Stimulated activated CD4-positive, alpha-beta T cell treated with anti-CD3 and anti-CD28 coated beads, Interleukin-12 subunit alpha, Interleukin-12 subunit beta, amount 100 ng/mL, for 24 hours (primary cell): Measurements from ENCODE around the gene CALY.
A peak's percentile ranks its signal among the peaks of the same experiment; 100 is the strongest.
"Not testable (repeated sequence)": the region's sequence is repeated elsewhere in the genome, so short reads cannot be mapped to it uniquely, and the experiment has no call there.

ENCODE experiments used
- DNase-seq, 2 experiments: peaks; one replicate each; pipeline ENCODE4 v3.0.0-alpha.2; 2020; ENCODE audit warnings: low read depth in 2 of 2

The CALY gene, protein sequence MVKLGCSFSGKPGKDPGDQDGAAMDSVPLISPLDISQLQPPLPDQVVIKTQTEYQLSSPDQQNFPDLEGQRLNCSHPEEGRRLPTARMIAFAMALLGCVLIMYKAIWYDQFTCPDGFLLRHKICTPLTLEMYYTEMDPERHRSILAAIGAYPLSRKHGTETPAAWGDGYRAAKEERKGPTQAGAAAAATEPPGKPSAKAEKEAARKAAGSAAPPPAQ

DNA sequence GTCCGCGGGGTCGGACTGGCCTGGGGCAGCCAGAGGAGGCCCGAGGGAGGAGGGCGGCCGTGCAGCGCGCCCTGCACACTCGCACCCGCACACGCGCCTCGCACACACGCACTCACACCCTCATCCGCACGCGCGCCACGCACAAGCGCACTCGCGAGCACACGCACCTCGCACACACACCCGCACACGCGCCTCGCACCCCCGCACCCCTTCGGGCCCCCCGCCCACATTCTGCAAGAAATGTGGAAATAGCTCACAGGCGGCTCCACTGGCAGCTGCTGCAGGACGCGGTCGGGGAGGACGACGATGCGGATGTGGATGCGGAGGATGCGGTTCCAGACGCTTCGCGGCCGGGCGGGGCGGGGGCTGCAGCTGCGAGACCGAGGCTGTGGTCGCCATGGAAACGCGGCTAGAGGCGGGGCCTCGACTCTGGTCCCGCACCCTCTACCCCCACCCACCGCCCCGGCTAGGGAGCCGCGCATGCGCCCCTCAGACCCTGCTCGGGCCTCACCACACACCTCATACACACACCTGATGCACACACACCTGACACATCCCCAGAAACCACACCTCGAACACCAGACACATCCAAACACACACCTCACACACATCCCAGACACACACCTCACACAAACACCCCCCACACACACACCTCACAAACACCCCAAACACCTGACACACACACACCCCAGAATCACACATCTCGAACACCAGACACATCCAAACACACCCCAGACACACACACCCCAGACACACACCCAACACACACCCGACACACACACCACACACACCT, at the start of gene CALY:
Gene CALY, minus strand, starts transcription at position 320 of the 793 bp plus-strand sequence. CDS start 7,907 bp downstream, outside the sequence.
- DNase-seq: peak; percentile 24 to 47

DNA sequence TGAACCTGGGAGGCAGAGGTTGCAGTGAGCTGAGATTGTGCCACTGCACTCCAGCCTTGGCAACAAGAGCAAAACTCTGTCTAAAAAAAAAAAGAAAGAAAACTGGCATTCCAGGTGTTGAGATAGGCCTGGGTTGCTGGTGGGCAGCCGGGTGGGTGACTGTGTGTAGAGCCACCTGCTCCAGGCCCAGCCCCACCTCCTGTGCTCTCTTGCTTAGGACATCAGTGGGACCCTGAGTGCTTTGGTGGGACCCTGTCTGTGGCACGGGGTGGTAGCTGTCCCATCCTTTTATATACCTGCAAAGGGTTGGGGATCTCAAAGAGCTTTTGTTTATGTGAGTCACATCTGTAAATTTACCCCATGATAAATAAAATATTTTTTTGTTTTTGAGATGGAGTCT, 48.5 kb upstream of the CALY start:
- no peak for DNase-seq

GRCh38 chr10:133384071-133384470, 47.4 kb upstream of the CALY start:
- no peak for DNase-seq

DNA sequence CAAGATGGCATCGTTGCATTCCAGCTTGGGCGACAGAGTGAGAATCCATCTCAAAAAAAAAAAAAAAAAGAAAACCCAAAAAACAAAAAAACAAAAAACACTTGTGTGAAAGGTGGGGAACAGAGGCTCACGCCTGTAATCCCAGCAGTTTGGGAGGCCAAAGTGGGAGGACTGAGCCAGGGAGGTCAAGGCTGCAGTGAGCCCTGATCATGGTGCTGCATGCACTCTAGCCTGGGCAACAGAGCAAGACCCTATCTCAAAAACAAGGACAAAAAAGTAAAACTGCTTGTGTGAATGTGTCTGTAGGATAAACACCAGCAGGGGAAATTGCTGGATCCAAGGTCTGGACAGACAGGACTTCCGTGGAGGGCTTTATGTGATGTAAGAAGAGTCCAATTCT, 46.9 kb upstream of the CALY start:
- DNase-seq: no peak

DNA sequence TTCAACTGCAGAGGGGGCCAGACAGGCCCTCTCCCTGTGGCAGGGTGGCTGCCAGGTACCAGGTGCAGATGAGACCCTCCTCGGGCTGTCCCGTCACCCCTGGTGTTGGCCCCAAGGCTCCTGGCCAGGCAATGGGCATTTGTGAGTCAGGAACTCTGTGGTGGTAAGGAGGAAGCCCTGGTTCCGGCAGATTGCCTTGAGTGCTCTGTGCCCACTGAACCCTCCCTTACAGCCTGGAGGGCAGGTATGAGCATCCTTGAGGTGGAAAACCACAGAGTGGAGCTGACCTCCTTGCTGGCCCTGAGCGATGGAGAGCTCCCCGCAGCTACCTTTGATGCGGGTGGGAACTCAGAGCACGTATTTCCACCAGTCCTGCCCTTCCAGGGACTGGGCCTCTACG, 44.3 kb upstream of the CALY start:
- no peak for DNase-seq

DNA sequence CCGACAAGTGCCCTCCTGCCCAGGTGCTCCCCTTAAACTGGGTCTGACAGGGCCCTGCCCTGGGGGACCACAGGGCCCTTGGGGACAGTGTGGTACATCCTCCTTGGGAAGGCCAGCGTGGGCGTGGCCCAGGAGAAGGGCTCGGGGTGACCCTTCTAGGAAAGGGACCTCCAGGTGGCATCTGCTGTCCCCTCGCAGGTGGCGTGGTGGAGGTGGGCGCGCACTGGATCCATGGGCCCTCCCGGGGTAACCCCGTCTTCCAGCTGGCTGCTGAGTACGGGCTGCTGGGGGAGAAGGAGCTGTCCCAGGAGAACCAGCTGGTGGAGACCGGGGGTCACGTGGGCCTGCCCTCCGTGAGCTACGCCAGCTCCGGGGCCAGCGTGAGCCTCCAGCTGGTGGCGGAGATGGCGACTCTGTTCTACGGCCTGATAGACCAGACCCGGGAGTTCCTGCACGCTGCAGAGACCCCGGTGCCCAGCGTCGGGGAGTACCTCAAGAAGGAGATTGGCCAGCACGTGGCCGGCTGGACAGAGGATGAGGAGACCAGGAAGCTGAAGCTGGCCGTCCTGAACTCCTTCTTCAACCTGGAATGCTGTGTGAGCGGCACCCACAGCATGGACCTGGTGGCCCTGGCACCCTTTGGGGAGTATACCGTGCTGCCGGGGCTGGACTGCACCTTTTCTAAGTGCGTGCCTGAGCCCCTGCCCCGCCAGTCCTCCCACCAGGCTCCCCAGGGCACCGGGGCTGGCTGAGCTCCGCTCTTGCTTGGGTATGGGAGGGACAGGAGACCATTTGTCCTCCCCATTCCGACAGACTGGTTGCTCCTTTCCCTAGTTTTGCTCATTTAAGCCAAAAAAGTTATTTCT, 43.3 kb upstream of the CALY start:
- no peak for DNase-seq

DNA sequence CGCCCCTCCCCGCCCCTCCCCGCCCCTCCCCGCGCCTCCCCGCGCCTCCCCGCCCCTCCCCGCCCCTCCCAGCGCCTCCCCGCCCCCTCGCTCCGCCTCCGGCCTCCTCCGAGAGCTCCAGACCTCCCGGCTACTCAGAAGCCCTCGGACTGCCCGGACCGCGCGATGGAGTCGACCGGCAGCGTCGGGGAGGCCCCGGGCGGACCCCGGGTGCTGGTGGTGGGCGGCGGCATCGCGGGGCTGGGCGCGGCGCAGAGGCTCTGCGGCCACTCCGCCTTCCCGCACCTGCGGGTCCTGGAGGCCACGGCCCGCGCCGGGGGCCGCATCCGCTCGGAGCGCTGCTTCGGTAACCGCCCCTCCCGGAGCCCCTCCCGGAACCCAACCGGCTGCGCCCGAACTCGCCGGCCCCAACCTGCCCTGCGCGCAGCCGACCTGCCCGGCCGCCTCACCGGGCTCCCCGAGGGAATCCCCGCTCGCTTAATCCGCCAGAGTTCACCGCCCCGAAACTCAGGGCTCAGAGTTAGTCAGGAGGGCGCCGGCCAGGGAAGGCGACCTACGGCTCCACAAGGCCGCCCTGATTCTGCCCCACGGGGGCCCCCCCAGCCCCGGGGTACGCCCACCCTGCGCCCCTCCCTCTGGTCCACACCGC, 42.6 kb upstream of the CALY start, which contains the start of gene PAOX:
Gene PAOX, plus strand, starts transcription at position 111 of the 649 bp plus-strand sequence. Its CDS starts 55 bp downstream, at position 166.
- no peak for DNase-seq

- no peak for DNase-seq
These were observed 41.8 kb upstream of the CALY start for GRCh38 chr10:133378251-133379096.

GRCh38 chr10:133377818-133378250, 41.1 kb upstream of the CALY start:
- DNase-seq: no peak

- no peak for DNase-seq
These were observed 40.5 kb upstream of the CALY start for GRCh38 chr10:133377025-133377817.

DNA sequence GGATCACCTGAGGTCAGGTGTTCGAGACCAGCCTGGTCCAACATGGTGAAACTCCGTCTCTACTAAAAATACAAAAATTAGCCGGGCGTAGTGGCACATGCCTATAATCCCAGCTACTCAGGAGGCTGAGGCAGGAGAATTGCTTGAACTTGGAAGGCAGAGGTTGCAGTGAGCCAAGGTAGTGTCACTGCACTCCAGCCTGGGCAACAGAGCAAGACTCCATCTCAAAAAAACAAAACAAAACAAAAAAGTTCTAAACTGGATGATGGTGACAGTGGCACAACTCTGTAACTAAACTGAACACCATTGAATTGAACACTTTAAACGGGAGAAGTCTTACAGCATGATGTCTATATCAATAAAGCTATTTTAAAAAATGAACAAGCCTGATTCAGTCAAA, 39.5 kb upstream of the CALY start:
- not testable (repeated sequence) for DNase-seq

DNA sequence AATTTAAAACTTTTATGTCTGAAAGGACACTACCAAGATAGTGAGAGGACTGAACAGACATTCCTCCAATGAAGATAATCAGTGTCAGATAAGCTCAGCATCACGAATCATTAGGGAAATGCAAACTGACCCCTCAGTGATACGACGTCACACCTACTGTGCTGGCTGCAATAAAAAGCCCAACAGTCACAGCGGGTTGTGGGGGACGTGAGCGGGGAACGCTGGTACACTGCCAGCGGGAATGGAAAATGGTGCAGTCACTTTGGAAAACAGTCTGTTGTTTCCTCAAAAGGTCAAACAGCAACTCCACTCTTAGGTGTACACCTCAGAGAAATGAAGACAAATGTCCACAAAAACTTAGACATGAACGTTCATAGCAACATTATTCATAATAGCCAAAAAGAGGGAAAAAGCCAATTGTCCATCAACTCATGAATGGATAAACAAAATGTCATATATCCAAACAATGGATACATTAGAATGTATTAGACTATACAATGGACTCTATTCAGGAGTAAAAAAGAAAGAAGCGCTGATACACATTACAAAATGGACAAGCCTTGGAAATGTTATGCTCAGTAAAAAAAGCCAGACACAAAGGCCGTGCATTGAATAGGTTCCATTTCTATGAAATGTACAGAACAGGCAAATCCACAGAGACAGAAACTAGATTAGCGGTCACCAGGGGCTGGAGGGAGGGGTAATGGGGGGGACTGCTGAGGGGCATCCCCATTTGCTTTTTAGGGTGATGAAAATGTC, 38.8 kb upstream of the CALY start:
- DNase-seq: no peak

DNA sequence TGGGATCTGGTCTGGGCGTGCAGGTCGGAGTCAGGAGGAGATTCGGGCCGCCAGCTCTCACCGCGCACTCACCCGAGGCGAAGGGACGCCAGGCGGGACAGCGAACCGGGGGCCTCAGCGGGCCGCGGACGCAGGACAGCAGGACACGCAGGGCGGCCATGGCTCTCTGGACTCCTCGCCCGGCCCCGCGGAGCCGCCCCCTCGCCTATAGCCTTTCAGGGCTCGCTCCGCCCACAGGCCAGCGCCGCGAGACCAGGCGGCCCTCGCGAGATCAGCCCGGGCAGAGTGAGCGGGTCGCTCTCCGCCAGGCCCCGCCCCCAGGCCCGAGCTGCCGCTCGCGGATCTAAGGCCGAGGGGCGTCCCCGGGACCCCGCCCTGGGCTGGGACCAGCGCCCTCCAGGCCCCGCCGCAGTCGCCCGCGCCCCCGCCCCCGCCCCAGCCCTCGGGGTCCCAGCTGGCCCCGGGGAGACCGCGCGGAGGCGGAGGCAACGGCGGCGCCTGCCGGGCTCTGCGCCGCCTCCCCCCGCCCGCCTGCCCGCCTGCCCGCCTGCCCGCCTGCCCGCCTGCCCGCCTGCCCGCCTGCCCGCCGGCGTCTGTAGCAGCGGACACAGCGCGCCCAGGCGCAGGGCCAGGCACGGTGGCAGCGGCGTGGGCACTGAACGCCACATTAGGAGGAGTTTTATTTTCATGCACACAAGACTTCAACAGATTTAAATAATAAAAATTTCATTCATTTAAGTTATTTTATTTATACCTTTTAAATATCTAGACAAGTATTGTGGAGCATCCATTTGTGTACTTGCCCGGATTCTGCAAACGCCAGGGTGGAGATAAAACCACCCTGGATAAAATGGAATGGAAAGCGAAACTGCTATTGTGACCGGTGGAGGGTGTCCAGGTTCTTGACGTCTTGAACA, 36.7 kb upstream of the CALY start, which contains the start of gene ECHS1:
Gene ECHS1, minus strand, starts transcription at position 181 of the 917 bp plus-strand sequence. Its CDS starts 21 bp downstream, at position 160.
- DNase-seq: peak; percentile 83 to 92

GRCh38 chr10:133372507-133372906, 35.8 kb upstream of the CALY start:
- no peak for DNase-seq

DNA sequence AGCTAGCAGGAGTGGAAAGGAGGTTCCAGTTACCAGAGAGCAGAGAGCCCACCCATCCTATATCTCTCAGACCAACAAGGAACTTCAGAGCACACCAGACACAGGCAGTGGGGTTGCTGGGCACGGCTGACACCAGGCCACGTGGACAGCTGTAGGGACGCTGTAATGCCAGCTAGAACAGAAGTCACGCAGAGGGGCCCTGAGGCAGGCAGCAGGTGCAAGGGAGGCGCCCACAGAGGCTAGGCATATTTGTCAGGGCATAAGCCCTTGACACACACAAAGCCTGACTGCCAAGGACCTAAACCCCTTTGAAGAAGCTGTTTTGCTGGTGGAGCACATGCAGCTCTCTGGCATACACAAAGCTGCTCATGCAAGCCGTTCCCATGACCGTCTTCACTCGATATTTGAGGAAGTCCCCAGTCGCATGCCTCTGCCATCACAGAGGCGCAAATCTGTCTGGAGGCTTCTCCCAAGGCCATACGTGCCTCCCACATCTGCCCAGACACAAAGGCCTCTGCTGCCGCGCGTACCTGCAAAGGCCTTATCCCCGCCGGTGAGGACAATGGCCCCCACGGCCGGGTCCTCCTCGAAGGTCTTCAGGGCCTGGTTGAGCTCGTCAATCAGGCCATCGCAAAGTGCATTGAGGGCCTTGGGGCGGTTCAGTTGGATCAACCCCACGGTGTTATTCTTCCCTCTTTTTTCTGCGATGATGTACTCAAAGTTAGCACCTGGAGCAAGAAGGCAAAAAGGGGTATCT, 33.5 kb upstream of the CALY start:
- no peak for DNase-seq

GRCh38 chr10:133368153-133368552, 31.5 kb upstream of the CALY start:
- no peak for DNase-seq

GRCh38 chr10:133367461-133367860, 30.8 kb upstream of the CALY start:
- DNase-seq: not testable (repeated sequence)
